CD8-positive, alpha-beta memory T cell (primary cell): ENCODE data around the gene P2RX3. TPM values are rescaled to one million over a fixed set of nuclear protein-coding genes. Genes with fewer than 3 reads are reported as not detected.

Source experiments
- CTCF ChIA-PET: fragments of 350-600 bp; sonication (Branson Sonifier 250); formaldehyde crosslinking; loops from one replicate; lab custom pipeline; 2021; ENCODE audit warnings: antibody characterized with exemption; lab: Charles Lee
- POLR2A ChIA-PET: fragments of 350-600 bp; sonication (Branson Sonifier 250); formaldehyde crosslinking; loops from one replicate; lab custom pipeline; 2021; ENCODE audit warnings: antibody characterized with exemption; lab: Charles Lee
- DNase-seq, 5 donors: peaks; one replicate each; pipeline versions ENCODE4 v3.0.0 to v3.0.0-alpha.2; 2020 to 2022; ENCODE audit warnings: mixed read lengths in 1 of 5
- H3K27ac ChIP-seq: one replicate; pipeline ENCODE4 v1.7.0; 2013; ENCODE audit warnings: low read depth, mild to moderate bottlenecking, low read length, moderate library complexity
- H3K27me3 ChIP-seq: 2 replicates; pipeline ENCODE4 v1.7.0; 2013; ENCODE audit warnings: low read length, mild to moderate bottlenecking; ENCODE audit not compliant: insufficient read depth, poor library complexity, severe bottlenecking
- H3K36me3 ChIP-seq: 2 replicates; pipeline ENCODE4 v1.7.0; 2013; ENCODE audit warnings: mild to moderate bottlenecking, low read length, moderate library complexity; ENCODE audit not compliant: insufficient read depth
- H3K4me1 ChIP-seq: 2 replicates; pipeline ENCODE4 v1.7.0; 2013; ENCODE audit warnings: mild to moderate bottlenecking, low read length, moderate library complexity; ENCODE audit not compliant: insufficient read depth
- H3K4me3 ChIP-seq: 2 replicates; pipeline ENCODE4 v1.7.0; 2013; ENCODE audit warnings: mild to moderate bottlenecking, low read length
- H3K9me3 ChIP-seq: 2 replicates; pipeline ENCODE4 v1.7.0; 2013; ENCODE audit warnings: mild to moderate bottlenecking, low read length
- H3K27ac Mint-ChIP-seq, 8 donors: one replicate each; pipeline ENCODE4 v1.8.0; 2020 to 2021; ENCODE audit warnings: mixed read lengths in 8 of 8, mild to moderate bottlenecking in 6 of 8, inconsistent platforms in 3 of 8, moderate library complexity in 3 of 8
- H3K27me3 Mint-ChIP-seq, 2 donors: one replicate each; pipeline ENCODE4 v1.8.0; 2020 to 2021; ENCODE audit warnings: mixed read lengths in 2 of 2, mild to moderate bottlenecking in 1 of 2, moderate library complexity in 1 of 2
- H3K36me3 Mint-ChIP-seq, 3 donors: one replicate each; pipeline ENCODE4 v1.8.0; 2020 to 2021; ENCODE audit warnings: mixed read lengths in 3 of 3, inconsistent platforms in 1 of 3, mild to moderate bottlenecking in 1 of 3
- H3K4me1 Mint-ChIP-seq, 3 donors: one replicate each; pipeline ENCODE4 v1.8.0; 2020 to 2021; ENCODE audit warnings: mixed read lengths in 3 of 3, inconsistent platforms in 1 of 3, mild to moderate bottlenecking in 1 of 3
- H3K4me3 Mint-ChIP-seq, 7 donors: one replicate each; pipeline ENCODE4 v1.8.0; 2020 to 2021; ENCODE audit warnings: mixed read lengths in 7 of 7, mild to moderate bottlenecking in 6 of 7, moderate library complexity in 4 of 7, inconsistent platforms in 2 of 7
- H3K9me3 Mint-ChIP-seq, 5 donors: one replicate each; pipeline ENCODE4 v1.8.0; 2020 to 2022; ENCODE audit warnings: mixed read lengths in 5 of 5, mild to moderate bottlenecking in 3 of 5, moderate library complexity in 2 of 5, inconsistent platforms in 1 of 5
- polyA plus RNA-seq: library from polyadenylated mRNA; unstranded; fragments of 300-500 nt; fragmentation: Illumina TruSeq; gene quantifications from one replicate; pipeline ENCODE4 v1.2.3, GENCODE V29; 2021
- total RNA-seq, 2 experiments: library from RNA; stranded (reverse); gene quantifications; one replicate each; pipeline ENCODE4 v1.2.3, GENCODE V29; 2021

The P2RX3 gene
- total and polyA plus RNA-seq, 3 experiments from 2014 or later, result not detected

GRCh38 chr11:57408771-57409170 is 70.6 kb downstream of the P2RX3 start:
- Mint-ChIP-seq H3K27ac (peak overlapping the region in 1 of 8 donors; percentile 85), H3K4me3 (no peak overlapping the region), H3K9me3 (no peaks in the 10 kb centered on the region), H3K36me3 (peaks cover 14 to 74% (median 34%) of the 10 kb centered on the region in 3 donors), H3K4me1 (peaks cover 9 to 20% (median 10%) of the 10 kb centered on the region in 3 donors), H3K27me3 (no peaks in the 10 kb centered on the region)
- no peak overlapping the region for H3K27ac ChIP-seq
- DNase-seq, result no peak
- H3K36me3 ChIP-seq, result peaks cover 14% of the 10 kb centered on the region
- H3K4me1 ChIP-seq, result no peaks in the 10 kb centered on the region
- no peaks in the 10 kb centered on the region for H3K9me3 ChIP-seq
- CTCF ChIA-PET, result no interaction called here
- POLR2A ChIA-PET, result no interaction called here
- no peaks in the 10 kb centered on the region for H3K27me3 ChIP-seq
- H3K4me3 ChIP-seq, result no peak overlapping the region

DNA sequence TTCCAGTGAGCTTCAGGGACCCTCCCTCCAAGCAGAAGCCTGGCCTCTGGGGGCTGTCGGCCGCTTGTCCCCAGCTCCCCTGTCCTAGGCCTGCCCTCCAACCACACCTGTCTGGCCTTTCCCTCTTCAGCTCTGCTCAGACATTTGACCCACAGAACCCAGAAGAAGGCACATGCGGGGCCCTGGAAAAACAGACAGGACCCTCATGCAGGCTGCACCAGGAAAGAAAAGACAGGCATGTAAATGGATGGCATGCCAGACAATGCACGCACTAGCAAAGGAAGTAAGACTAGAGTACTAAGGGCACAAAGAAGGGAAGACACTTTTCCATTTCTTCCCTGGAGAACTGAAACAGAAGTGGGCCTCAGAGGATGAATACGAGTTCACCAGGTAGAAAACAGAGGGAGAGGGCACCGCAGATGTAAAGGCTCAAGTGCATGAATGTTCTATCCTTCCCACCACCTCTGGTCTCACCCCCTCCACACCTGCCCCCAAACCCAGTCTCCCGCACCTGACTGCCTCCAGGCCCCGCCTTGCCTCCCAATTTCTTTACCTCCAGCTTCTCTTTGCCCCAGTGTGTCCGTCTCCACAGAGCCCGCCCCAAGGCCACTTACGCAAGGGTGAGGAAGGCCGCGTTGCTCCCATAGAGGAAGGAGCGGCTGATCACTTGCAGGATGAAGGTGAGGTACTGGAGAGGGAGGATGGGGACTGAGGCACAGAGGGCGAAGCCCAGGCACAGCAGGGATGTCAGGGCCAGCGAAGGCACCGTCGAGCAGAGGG is 71.4 kb downstream of the P2RX3 start:
- Histone ChIP-seq H3K4me1 (no peaks in the 10 kb centered on the region), H3K36me3 (peaks cover 18% of the 10 kb centered on the region), H3K9me3 (no peaks in the 10 kb centered on the region), H3K4me3 (no peak overlapping the region), H3K27me3 (no peaks in the 10 kb centered on the region), H3K27ac (no peak overlapping the region)
- Mint-ChIP-seq H3K9me3 (no peaks in the 10 kb centered on the region), H3K36me3 (peaks cover 14 to 80% (median 40%) of the 10 kb centered on the region in 3 donors), H3K4me3 (no peak overlapping the region), H3K27ac (peak overlapping the region in 1 of 8 donors; percentile 58), H3K27me3 (no peaks in the 10 kb centered on the region), H3K4me1 (peaks cover 9 to 20% (median 12%) of the 10 kb centered on the region in 3 donors)
- DNase-seq, result no peak
- POLR2A ChIA-PET, result no interaction called here
- CTCF ChIA-PET, result no interaction called here

DNA sequence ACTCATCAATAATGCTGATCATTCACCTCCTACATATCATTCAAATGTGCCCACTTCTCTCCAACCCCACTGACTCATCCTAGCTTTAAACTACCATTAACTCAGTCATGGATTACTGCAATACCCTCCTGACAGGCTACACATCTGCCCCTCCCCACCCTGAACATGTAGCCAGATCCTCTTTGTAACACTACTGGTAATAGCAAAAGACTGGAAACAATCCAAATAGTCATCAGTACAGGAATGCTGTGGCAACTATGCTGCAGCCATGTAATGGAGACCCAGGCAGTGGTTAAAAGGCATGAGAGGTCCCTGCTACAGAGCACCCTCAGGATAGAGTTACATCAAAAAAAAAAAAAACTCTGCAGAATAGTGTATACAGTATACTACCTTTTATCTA is 72.1 kb downstream of the P2RX3 start:
- H3K4me3 ChIP-seq, result no peak overlapping the region
- ChIA-PET POLR2A (no interaction called here), CTCF (no interaction called here)
- no peaks in the 10 kb centered on the region for H3K27me3 Mint-ChIP-seq
- H3K36me3 Mint-ChIP-seq, result peaks cover 19 to 85% (median 43%) of the 10 kb centered on the region in 3 donors
- peaks cover 22% of the 10 kb centered on the region for H3K36me3 ChIP-seq
- H3K4me1 Mint-ChIP-seq, result peaks cover 9 to 23% (median 12%) of the 10 kb centered on the region in 3 donors
- H3K9me3 Mint-ChIP-seq, result no peaks in the 10 kb centered on the region
- H3K27ac ChIP-seq, result no peak overlapping the region
- peak overlapping the region in 1 of 8 donors; percentile 84 for H3K27ac Mint-ChIP-seq
- DNase-seq, result no peak
- H3K9me3 ChIP-seq, result no peaks in the 10 kb centered on the region
- H3K4me1 ChIP-seq, result no peaks in the 10 kb centered on the region
- no peak overlapping the region for H3K4me3 Mint-ChIP-seq
- H3K27me3 ChIP-seq, result no peaks in the 10 kb centered on the region

DNA sequence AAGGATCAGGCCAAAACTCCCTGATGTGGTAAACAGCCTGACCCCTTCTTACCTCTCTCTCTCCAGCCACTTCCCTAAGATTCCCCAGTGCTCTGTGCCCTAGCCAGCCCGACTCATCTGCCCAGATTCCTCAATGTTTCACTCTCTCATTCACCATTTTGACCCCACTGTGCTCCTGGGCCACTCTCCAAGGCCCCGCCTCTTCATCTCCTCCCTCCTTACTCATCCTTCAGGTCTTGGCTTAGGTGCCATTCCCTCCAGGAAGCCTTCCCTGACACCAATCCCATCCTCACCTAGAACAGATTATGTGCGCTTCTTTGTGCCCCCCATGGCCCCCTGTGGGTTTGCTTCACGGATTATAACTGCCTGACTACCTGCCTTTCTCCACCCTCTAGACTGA is 75.5 kb downstream of the P2RX3 start:
- H3K4me1 ChIP-seq, result no peaks in the 10 kb centered on the region
- peaks cover 0 to 11% (median 3%) of the 10 kb centered on the region in 3 donors for H3K4me1 Mint-ChIP-seq
- no peaks in the 10 kb centered on the region for H3K9me3 ChIP-seq
- H3K4me3 ChIP-seq, result no peak overlapping the region
- no peaks in the 10 kb centered on the region for H3K9me3 Mint-ChIP-seq
- CTCF ChIA-PET, result no interaction called here
- peak overlapping the region in 4 of 8 donors; percentile 6 to 77 (median 44) for H3K27ac Mint-ChIP-seq
- no peaks in the 10 kb centered on the region for H3K27me3 Mint-ChIP-seq
- POLR2A ChIA-PET, result no interaction called here
- no peak overlapping the region for H3K4me3 Mint-ChIP-seq
- no peaks in the 10 kb centered on the region for H3K27me3 ChIP-seq
- DNase-seq, result no peak
- H3K36me3 Mint-ChIP-seq, result peaks cover 20 to 82% (median 35%) of the 10 kb centered on the region in 3 donors
- H3K36me3 ChIP-seq, result peaks cover 44% of the 10 kb centered on the region
- no peak overlapping the region for H3K27ac ChIP-seq

DNA sequence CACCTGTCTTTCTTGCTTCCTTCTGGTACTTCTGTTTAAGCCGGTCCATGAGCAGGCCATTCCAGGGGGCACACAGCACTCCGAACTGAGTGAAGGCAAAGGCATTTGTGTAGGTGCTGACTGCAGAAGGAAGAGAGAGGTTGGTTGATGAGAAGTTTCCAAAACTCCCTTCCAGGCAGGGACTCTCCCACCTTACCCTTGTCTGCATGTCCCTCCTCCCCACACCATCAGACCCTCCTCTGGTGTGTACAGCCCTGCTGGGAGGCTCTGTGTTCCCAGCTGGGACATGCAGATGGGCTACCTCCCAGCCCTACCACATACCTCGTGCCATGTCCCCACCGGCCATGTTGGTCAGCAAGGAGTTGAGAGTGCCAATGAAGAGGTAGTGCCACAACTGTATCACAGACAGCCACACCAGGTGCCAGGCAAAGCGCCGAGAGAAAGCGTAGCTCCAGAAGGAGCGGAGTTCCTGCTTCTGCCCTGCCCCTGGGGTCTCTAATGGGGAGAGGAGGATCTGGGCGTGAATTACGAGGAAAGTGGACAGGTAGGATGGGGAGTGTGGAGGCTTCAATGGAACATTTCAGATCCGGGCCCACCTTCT is 76.6 kb downstream of the P2RX3 start:
- Mint-ChIP-seq H3K36me3 (peaks cover 20 to 78% (median 35%) of the 10 kb centered on the region in 3 donors), H3K4me1 (peaks cover 0 to 11% (median 9%) of the 10 kb centered on the region in 3 donors), H3K27ac (peak overlapping the region in 1 of 8 donors; percentile 30), H3K27me3 (no peaks in the 10 kb centered on the region), H3K9me3 (no peaks in the 10 kb centered on the region), H3K4me3 (no peak overlapping the region)
- ChIA-PET CTCF (no interaction called here), POLR2A (no interaction called here)
- DNase-seq, result no peak
- Histone ChIP-seq H3K9me3 (no peaks in the 10 kb centered on the region), H3K4me1 (no peaks in the 10 kb centered on the region), H3K27me3 (no peaks in the 10 kb centered on the region), H3K4me3 (no peak overlapping the region), H3K36me3 (peaks cover 39% of the 10 kb centered on the region), H3K27ac (no peak overlapping the region)

DNA sequence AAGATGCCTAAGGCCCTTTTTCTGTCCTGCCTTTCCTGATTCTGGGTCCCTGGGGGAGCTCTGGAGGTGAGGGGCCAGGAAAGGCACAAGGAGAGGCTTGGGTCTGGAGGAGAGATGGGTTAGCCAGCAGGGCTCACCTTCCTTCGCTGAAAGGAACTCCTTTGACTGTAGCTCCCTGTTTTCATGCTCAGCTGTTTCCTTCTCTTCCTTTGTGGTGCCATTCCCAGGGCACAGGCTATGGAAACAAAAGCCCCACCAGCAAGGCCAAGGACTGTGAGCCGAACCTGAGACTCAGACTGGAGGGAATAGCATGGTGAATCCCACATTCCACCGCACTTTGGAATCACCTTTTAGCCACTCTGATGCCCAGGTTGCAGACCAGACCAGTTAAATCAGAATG is 78.3 kb downstream of the P2RX3 start:
- H3K4me3 ChIP-seq, result no peak overlapping the region
- no peaks in the 10 kb centered on the region for H3K9me3 Mint-ChIP-seq
- no peaks in the 10 kb centered on the region for H3K9me3 ChIP-seq
- ChIA-PET POLR2A (no interaction called here), CTCF (no interaction called here)
- no peaks in the 10 kb centered on the region for H3K4me1 ChIP-seq
- no peak overlapping the region for H3K27ac Mint-ChIP-seq
- no peak overlapping the region for H3K4me3 Mint-ChIP-seq
- H3K27me3 Mint-ChIP-seq, result no peaks in the 10 kb centered on the region
- H3K36me3 Mint-ChIP-seq, result peaks cover 15 to 76% (median 32%) of the 10 kb centered on the region in 3 donors
- DNase-seq, result no peak
- H3K27me3 ChIP-seq, result no peaks in the 10 kb centered on the region
- H3K4me1 Mint-ChIP-seq, result peaks cover 1 to 15% (median 14%) of the 10 kb centered on the region in 3 donors
- no peak overlapping the region for H3K27ac ChIP-seq
- peaks cover 39% of the 10 kb centered on the region for H3K36me3 ChIP-seq

DNA sequence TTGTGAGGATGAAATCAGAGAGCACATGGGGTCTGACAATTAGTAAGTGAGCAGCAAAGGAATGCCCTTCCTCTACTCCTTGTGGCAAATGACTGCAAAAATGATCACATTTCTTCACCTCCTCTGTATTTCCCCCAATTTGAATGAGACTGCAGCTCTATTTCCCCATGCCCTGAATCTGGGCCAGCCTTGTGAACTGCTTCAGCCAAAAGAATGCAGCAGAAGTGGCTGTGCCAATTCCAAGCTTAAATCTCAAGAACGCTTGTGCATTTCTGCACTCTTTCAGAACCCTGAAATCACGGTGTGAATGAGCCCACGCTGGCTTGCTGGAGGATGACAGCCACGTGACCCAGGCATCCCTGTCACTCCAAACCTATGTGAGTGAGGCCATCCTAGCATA is 78.9 kb downstream of the P2RX3 start:
- H3K4me1 ChIP-seq, result no peaks in the 10 kb centered on the region
- no peak overlapping the region for H3K4me3 ChIP-seq
- H3K27ac ChIP-seq, result no peak overlapping the region
- no peaks in the 10 kb centered on the region for H3K9me3 ChIP-seq
- Mint-ChIP-seq H3K4me1 (peaks cover 6 to 21% (median 20%) of the 10 kb centered on the region in 3 donors), H3K9me3 (no peaks in the 10 kb centered on the region), H3K27me3 (no peaks in the 10 kb centered on the region), H3K4me3 (no peak overlapping the region), H3K27ac (peak overlapping the region in 4 of 8 donors; percentile 8 to 85 (median 59)), H3K36me3 (peaks cover 15 to 74% (median 28%) of the 10 kb centered on the region in 3 donors)
- ChIA-PET CTCF (interaction anchor here (1.3 kb wide), 1 partner anchor 40 kb away, joined by 6 read pairs; no protein-coding TSS in a partner anchor), POLR2A (no interaction called here)
- H3K27me3 ChIP-seq, result no peaks in the 10 kb centered on the region
- peaks cover 39% of the 10 kb centered on the region for H3K36me3 ChIP-seq
- DNase-seq, result no peak

- no peak for DNase-seq
- Histone ChIP-seq H3K27me3 (no peaks in the 10 kb centered on the region), H3K4me3 (no peak overlapping the region), H3K36me3 (peaks cover 38% of the 10 kb centered on the region), H3K9me3 (no peaks in the 10 kb centered on the region), H3K27ac (no peak overlapping the region), H3K4me1 (no peaks in the 10 kb centered on the region)
- ChIA-PET CTCF (interaction anchor here (0.9 to 1.3 kb wide), 2 partner anchors 39 to 203 kb away, joined by 3 to 6 read pairs; no protein-coding TSS in a partner anchor), POLR2A (no interaction called here)
- H3K27ac Mint-ChIP-seq, result no peak overlapping the region
- peaks cover 16 to 32% (median 27%) of the 10 kb centered on the region in 3 donors for H3K4me1 Mint-ChIP-seq
- peaks cover 14 to 71% (median 25%) of the 10 kb centered on the region in 3 donors for H3K36me3 Mint-ChIP-seq
- H3K27me3 Mint-ChIP-seq, result no peaks in the 10 kb centered on the region
- no peak overlapping the region for H3K4me3 Mint-ChIP-seq
- H3K9me3 Mint-ChIP-seq, result no peaks in the 10 kb centered on the region
These were observed 80.0 kb downstream of the P2RX3 start for GRCh38 chr11:57418131-57418530.
